Esophagus (tissue), 2 donors: ENCODE results near the gene NR1I3. TPM values are rescaled to one million over a fixed set of nuclear protein-coding genes. Genes with fewer than 3 reads are reported as not detected.

Experiments used
- polyA plus RNA-seq, 2 donors: library from polyadenylated mRNA; stranded (reverse); fragments of 200-250 nt; gene quantifications; one replicate each; pipeline ENCODE4 v1.2.3, GENCODE V29; 2013
- donor health status: healthy with polysubstance abuse.
- donor health status: Bipolar disorder and iron deficiency.

The NR1I3 gene
- polyA plus RNA-seq, 2 donors, result 0.07 TPM; not detected in 1

Other genes with a start within 250 kb of the NR1I3 start
- 10 to 100 TPM; 56.5 to 76.4 TPM for gene F11R, start 217.1 kb downstream of the NR1I3 start, polyA plus RNA-seq
- gene TSTD1, start 199.2 kb downstream of the NR1I3 start, polyA plus RNA-seq, result 100 to 1,000 TPM in 1 of 2 donors, 10 to 100 TPM in 1; 92.4 to 117 TPM
- 10 to 100 TPM; 37.6 to 50.1 TPM for gene USF1, start 192.2 kb downstream of the NR1I3 start, polyA plus RNA-seq
- gene ARHGAP30, start 168.3 kb downstream of the NR1I3 start, polyA plus RNA-seq, result 1 to 10 TPM; 7.9 to 9.5 TPM
- gene NECTIN4, start 148.6 kb downstream of the NR1I3 start, polyA plus RNA-seq, result 10 to 100 TPM; 44.9 to 80.5 TPM
- 1 to 10 TPM; 1.8 to 2.5 TPM for gene KLHDC9, start 139.8 kb downstream of the NR1I3 start, polyA plus RNA-seq
- 100 to 1,000 TPM; 116 to 186 TPM for gene PFDN2, start 120.2 kb downstream of the NR1I3 start, polyA plus RNA-seq
- gene NIT1, start 120.1 kb downstream of the NR1I3 start, polyA plus RNA-seq, result 10 to 100 TPM; 28.0 to 28.5 TPM
- gene DEDD, start 105.5 kb downstream of the NR1I3 start, polyA plus RNA-seq, result 10 to 100 TPM; 15.5 to 24.4 TPM
- gene UFC1, start 84.2 kb downstream of the NR1I3 start, polyA plus RNA-seq, result 100 to 1,000 TPM in 1 of 2 donors, 10 to 100 TPM in 1; 94.3 to 132 TPM
- gene USP21, start 78.7 kb downstream of the NR1I3 start, polyA plus RNA-seq, result 10 to 100 TPM; 16.5 to 22.9 TPM
- 10 to 100 TPM; 11.7 to 29.6 TPM for gene PPOX, start 71.8 kb downstream of the NR1I3 start, polyA plus RNA-seq
- gene B4GALT3, start 60.7 kb downstream of the NR1I3 start, polyA plus RNA-seq, result 10 to 100 TPM; 18.3 to 18.8 TPM
- gene ADAMTS4, start 39.1 kb downstream of the NR1I3 start, polyA plus RNA-seq, result 1 to 10 TPM in 1 of 2 donors, under 1 TPM in 1; 0.82 to 1.1 TPM
- 10 to 100 TPM; 27.8 to 76.0 TPM for gene NDUFS2, start 35.8 kb downstream of the NR1I3 start, polyA plus RNA-seq
- 10 to 100 TPM; 10.0 to 14.0 TPM for gene FCER1G, start 22.9 kb downstream of the NR1I3 start, polyA plus RNA-seq
- gene APOA2, start 14.6 kb downstream of the NR1I3 start, polyA plus RNA-seq, result not detected
- 10 to 100 TPM in 1 of 2 donors, 1 to 10 TPM in 1; 8.0 to 10.5 TPM for gene TOMM40L, start 12.1 kb downstream of the NR1I3 start, polyA plus RNA-seq
- gene PCP4L1, start 20.5 kb upstream of the NR1I3 start, polyA plus RNA-seq, result 10 to 100 TPM in 1 of 2 donors, 1 to 10 TPM in 1; 10.0 to 16.2 TPM
- 1 to 10 TPM; 1.4 to 1.6 TPM for gene MPZ, start 71.8 kb upstream of the NR1I3 start, polyA plus RNA-seq
- 100 to 1,000 TPM in 1 of 2 donors, 10 to 100 TPM in 1; 40.6 to 148 TPM for gene SDHC, start 76.2 kb upstream of the NR1I3 start, polyA plus RNA-seq
- gene CFAP126, start 129.7 kb upstream of the NR1I3 start, polyA plus RNA-seq, result not detected